ENCODE data around the gene LMAN2L.

LMAN2L gene

GRCh38 chr2:96773922-96774321 is 34.1 kb upstream of the LMAN2L start:
- no peak for TF ChIP-seq CTCF (conservative IDR thresholded peaks at IDR 0.05; ENCODE audit: low read depth, low read length)
- DNase-seq (ENCODE audit: low read depth): no peak
- H3K4me3 ChIP-seq (ENCODE audit: low read length): no peak overlapping the region

GRCh38 chr2:96772903-96773671 is 33.2 kb upstream of the LMAN2L start:
- no peak for DNase-seq (ENCODE audit: low read depth)
- H3K4me3 ChIP-seq (ENCODE audit: low read length): no peak overlapping the region
- no peak for TF ChIP-seq CTCF (conservative IDR thresholded peaks at IDR 0.05; ENCODE audit: low read depth, low read length)

- no peak for DNase-seq (ENCODE audit: low read depth)
- no peak overlapping the region for H3K4me3 ChIP-seq (ENCODE audit: low read length)
- no peak for TF ChIP-seq CTCF (conservative IDR thresholded peaks at IDR 0.05; ENCODE audit: low read depth, low read length)
Measured at GRCh38 chr2:96771796-96772618, 32.1 kb upstream of the LMAN2L start.

GRCh38 chr2:96770442-96771202 is 30.8 kb upstream of the LMAN2L start:
- no peak for TF ChIP-seq CTCF (conservative IDR thresholded peaks at IDR 0.05; ENCODE audit: low read depth, low read length)
- no peak for DNase-seq (ENCODE audit: low read depth)
- H3K4me3 ChIP-seq (ENCODE audit: low read length): no peak overlapping the region

- H3K4me3 ChIP-seq (ENCODE audit: low read length): no peak overlapping the region
- TF ChIP-seq CTCF (conservative IDR thresholded peaks at IDR 0.05; ENCODE audit: low read depth, low read length): no peak
- no peak for DNase-seq (ENCODE audit: low read depth)
Measured at GRCh38 chr2:96769814-96770213, 29.9 kb upstream of the LMAN2L start.

GRCh38 chr2:96768083-96768561 is 28.3 kb upstream of the LMAN2L start:
- H3K4me3 ChIP-seq (ENCODE audit: low read length): no peak overlapping the region
- DNase-seq (ENCODE audit: low read depth): no peak
- TF ChIP-seq CTCF (conservative IDR thresholded peaks at IDR 0.05; ENCODE audit: low read depth, low read length): no peak

All from retinal pigment epithelial cell (primary cell).